Stimulated activated naive CD8-positive, alpha-beta T cell treated with anti-CD3 and anti-CD28 coated beads, Interleukin-15, Interleukin-2, amounts not matched to agents 100 ng/mL and 50 ng/mL, for 24 hours (primary cell): ENCODE data around the gene LGALS12.

Experiments used
- H3K27ac Mint-ChIP-seq: one replicate; pipeline ENCODE4 v1.8.0; 2021; ENCODE audit warnings: mild to moderate bottlenecking, mixed read lengths
- H3K27me3 Mint-ChIP-seq: one replicate; pipeline ENCODE4 v1.8.0; 2021; ENCODE audit warnings: mixed read lengths
- H3K36me3 Mint-ChIP-seq: one replicate; pipeline ENCODE4 v1.8.0; 2021; ENCODE audit warnings: low read depth, mixed read lengths
- H3K4me1 Mint-ChIP-seq: one replicate; pipeline ENCODE4 v1.8.0; 2021; ENCODE audit warnings: low read depth, mixed read lengths
- H3K4me3 Mint-ChIP-seq: one replicate; pipeline ENCODE4 v1.8.0; 2021; ENCODE audit warnings: mild to moderate bottlenecking, mixed read lengths
- H3K9me3 Mint-ChIP-seq: one replicate; pipeline ENCODE4 v1.8.0; 2021; ENCODE audit warnings: mixed read lengths

LGALS12 gene

DNA sequence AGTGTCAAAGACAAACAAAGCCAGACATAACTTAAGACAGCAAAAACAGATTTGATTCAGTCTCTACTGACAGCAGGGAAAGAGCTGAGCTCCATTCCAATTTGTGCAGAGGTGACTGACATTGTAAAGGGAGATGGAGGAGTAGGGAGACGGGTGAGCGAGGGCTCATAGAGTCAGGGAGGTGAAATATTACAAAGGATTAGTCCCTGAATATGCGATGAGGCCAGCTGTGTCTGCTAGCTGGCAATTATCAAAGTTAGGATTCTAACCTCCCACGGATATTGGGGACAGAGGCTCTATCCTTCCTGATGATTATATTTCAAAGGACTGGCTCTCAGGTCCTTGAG is 49.0 kb downstream of the LGALS12 start:
- Mint-ChIP-seq H3K27me3 (no peaks in the 10 kb centered on the region), H3K36me3 (no peaks in the 10 kb centered on the region), H3K4me3 (no peak overlapping the region), H3K4me1 (peaks cover 44% of the 10 kb centered on the region), H3K9me3 (no peaks in the 10 kb centered on the region), H3K27ac (peak overlapping the region; percentile 24)

DNA sequence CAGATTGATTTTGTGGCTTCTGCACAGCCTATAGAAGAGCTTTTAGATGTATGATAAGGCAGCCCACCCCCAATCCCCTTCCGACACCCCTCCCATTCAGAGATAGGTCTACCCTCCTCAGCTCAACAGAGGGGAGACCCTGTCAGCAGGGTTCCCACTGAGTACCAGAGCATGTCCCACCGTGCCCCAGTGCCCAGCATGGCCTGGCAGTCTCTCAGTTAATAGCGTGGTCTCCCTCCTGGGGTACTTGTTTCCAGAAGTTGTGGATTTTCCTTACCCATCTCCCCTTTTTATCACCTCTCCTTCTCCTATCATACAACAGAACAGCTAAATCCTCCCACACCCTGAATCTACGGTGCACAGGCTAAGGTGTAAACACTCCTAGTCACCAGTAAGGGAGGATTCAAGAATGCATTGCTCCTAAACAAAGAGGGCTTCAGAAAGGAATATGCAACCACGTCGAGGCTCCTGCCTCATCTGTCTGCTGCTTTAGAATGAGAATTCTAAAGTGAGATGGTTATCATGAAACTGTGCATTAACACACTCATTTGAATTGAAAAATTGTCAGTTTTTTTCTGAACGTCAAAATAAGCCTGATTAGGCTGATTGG is 50.6 kb downstream of the LGALS12 start:
- no peaks in the 10 kb centered on the region for H3K36me3 Mint-ChIP-seq
- peaks cover 49% of the 10 kb centered on the region for H3K4me1 Mint-ChIP-seq
- no peak overlapping the region for H3K4me3 Mint-ChIP-seq
- no peaks in the 10 kb centered on the region for H3K9me3 Mint-ChIP-seq
- H3K27me3 Mint-ChIP-seq: no peaks in the 10 kb centered on the region
- no peak overlapping the region for H3K27ac Mint-ChIP-seq

- H3K27ac Mint-ChIP-seq: no peak overlapping the region
- no peaks in the 10 kb centered on the region for H3K36me3 Mint-ChIP-seq
- H3K4me3 Mint-ChIP-seq: no peak overlapping the region
- no peaks in the 10 kb centered on the region for H3K27me3 Mint-ChIP-seq
- peaks cover 47% of the 10 kb centered on the region for H3K4me1 Mint-ChIP-seq
- H3K9me3 Mint-ChIP-seq: no peaks in the 10 kb centered on the region
These were observed 51.7 kb downstream of the LGALS12 start for GRCh38 chr11:63557570-63557969.

DNA sequence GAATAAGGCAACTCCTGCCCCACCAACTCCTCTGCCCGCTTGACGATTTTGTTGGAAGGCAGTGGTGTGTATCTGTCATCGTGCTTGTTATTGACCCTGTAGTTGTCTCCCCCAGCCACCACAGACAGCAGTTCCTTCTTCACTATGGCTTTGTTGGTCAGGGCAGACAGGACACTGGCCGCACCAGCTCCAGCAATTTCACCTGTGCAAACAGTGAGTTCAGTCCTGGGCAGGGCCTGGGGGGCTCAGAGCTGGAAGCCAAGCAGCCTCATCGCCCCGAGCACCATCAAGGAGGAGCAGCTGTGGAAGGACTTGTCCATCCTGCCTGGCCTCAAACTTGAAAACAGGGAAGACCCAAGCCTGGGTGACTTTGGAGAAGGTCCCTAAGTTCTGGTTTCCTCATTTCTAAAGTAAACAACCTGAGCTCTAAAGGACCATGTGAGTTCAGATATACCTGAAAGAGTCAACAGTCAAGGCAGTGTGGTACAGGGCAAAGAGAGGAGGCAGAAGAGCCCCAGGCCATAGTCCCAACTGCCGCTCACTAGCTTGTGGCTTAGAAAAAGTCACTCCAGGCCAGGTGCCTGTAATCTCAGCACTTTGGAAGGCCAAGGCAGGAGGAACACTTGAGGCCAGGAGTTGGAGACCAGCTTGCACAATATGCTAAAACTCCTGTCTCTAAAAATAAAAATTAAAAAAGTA is 52.7 kb downstream of the LGALS12 start:
- Mint-ChIP-seq H3K36me3 (no peaks in the 10 kb centered on the region), H3K4me3 (no peak overlapping the region), H3K4me1 (peaks cover 40% of the 10 kb centered on the region), H3K27me3 (no peaks in the 10 kb centered on the region), H3K9me3 (no peaks in the 10 kb centered on the region), H3K27ac (no peak overlapping the region)

- H3K36me3 Mint-ChIP-seq: no peaks in the 10 kb centered on the region
- no peaks in the 10 kb centered on the region for H3K27me3 Mint-ChIP-seq
- no peaks in the 10 kb centered on the region for H3K9me3 Mint-ChIP-seq
- H3K4me3 Mint-ChIP-seq: no peak overlapping the region
- H3K27ac Mint-ChIP-seq: no peak overlapping the region
- H3K4me1 Mint-ChIP-seq: peaks cover 45% of the 10 kb centered on the region
These were observed 54.8 kb downstream of the LGALS12 start for GRCh38 chr11:63560506-63561180.

DNA sequence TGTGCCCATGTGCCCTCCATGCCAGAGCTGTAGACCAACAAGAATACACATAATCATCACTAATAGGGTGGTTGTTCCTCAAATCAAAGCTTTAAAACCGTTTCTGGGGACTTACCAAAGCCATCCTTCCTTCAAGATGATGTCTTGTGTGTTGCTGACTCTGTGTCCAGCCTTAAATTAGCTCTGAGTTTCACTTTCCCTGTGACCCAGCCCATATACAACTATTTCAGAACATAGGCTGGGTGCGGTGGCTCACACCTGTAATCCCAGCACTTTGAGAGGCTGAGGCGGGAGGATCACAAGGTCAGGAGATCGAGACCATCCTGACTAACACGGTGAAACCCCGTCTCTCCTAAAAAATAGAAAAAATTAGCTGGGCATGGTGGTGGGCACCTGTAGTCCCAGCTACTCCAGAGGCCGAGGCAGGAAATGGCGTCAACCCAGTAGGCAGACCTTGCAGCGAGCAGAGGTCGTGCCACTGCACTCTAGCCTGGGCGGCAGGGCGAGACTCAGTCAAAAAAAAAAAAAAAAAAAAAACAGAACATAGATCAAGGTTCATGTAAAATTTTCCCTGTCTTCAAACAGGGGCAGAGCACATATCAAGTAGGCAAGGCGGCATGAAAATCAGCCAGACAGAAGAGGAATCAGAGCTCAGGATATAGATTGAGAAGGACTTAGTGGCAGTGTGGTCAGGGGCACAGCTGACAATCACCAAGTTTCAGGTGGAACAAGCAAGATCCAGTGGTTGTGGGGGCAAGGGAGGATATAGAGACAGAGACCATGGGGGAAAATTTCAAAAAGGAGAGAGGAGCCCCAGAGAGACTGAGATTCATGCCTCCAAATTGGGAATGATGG is 57.5 kb downstream of the LGALS12 start, which contains the start of gene PLAAT2:
PLAAT2 (minus strand) TSS at position 179 of the 855 bp plus-strand sequence; CDS start at position 124, 55 bp downstream.
- no peaks in the 10 kb centered on the region for H3K36me3 Mint-ChIP-seq
- no peak within 1 kb of the TSS for H3K27ac Mint-ChIP-seq

DNA sequence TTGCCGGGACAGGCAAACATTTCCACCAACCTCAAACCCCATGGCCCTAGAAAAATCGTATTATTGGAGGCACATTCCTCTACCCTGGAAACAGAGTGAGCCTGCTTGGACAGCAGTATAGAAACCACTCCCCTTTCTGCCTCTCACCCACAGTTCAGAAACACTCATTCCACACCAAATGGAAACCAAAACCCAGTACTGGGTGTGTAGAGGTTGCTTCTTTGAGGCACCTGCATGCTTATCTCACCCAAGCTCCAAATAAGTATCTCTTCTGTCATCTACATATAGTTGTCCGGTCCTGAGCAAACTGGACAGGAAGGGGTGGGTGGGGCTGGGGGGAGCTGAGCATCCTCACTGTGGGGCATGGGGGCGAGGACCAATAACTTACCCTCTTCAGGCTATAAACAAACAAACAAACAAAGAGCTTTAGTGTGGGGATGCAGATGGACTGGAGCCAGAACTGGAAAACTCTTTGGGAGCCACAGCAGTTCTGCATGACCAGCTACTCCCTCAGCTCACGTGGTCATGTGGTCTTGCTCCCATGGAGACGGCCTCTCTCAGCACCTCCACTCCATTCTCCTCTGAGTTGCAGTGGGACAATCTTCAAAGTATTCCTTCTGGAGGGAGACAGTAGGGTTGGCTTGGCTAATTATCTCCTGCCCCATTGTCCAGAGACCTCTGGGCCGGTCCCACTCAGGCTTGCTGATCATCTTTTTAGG is 58.3 kb downstream of the LGALS12 start:
- H3K27ac Mint-ChIP-seq: no peak overlapping the region
- no peaks in the 10 kb centered on the region for H3K36me3 Mint-ChIP-seq
- H3K4me1 Mint-ChIP-seq: peaks cover 70% of the 10 kb centered on the region
- no peaks in the 10 kb centered on the region for H3K9me3 Mint-ChIP-seq
- H3K4me3 Mint-ChIP-seq: no peak overlapping the region
- no peaks in the 10 kb centered on the region for H3K27me3 Mint-ChIP-seq

More for the DNA sequence above, 57.5 kb downstream of the LGALS12 start, which contains the start of gene PLAAT2:
- Mint-ChIP-seq H3K27me3 (no peaks in the 10 kb centered on the region), H3K4me3 (no peak within 1 kb of the TSS), H3K9me3 (no peaks in the 10 kb centered on the region), H3K4me1 (peaks cover 70% of the 10 kb centered on the region)

DNA sequence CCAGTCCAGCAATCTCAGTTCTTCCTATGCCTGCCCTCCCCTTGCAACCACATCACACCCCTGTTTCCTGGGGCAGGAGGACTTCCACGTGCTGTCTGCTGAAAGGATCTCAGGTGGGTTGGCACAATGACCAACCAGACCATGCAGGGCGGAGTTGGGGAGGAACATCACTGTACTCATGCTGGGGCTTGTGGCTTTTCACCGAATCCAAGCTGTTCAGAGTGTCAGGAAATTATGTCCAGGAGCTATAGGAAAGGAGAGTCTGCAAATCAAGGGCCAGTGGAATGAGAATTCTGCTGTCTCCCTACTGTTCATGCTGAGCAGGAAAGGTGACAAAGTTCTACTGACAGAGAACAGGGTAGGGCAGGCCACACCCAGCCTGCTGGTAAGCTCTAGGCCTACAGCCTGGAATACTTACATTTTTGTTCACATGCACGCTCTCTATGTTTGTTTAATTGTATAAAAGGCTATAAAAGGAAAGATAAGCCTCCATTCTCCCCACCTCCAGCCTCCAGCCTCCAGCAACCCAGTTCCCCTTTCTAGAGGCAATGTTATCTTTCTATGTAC is 59.0 kb downstream of the LGALS12 start:
- H3K9me3 Mint-ChIP-seq: no peaks in the 10 kb centered on the region
- no peaks in the 10 kb centered on the region for H3K36me3 Mint-ChIP-seq
- no peaks in the 10 kb centered on the region for H3K27me3 Mint-ChIP-seq
- H3K4me1 Mint-ChIP-seq: peaks cover 68% of the 10 kb centered on the region
- no peak overlapping the region for H3K4me3 Mint-ChIP-seq
- peak overlapping the region; percentile 65 for H3K27ac Mint-ChIP-seq
